ENCODE data around the gene TCF4.

TCF4 gene

GRCh38 chr18:55316486-55317184, 271.4 kb downstream of the TCF4 start:
- Histone ChIP-seq H3K36me3 (ENCODE audit: insufficient read depth, low read length) (no peaks in the 10 kb centered on the region), H3K9me3 (ENCODE audit: control insufficient read depth, insufficient read depth, low read length) (no peaks in the 10 kb centered on the region), H3K4me1 (ENCODE audit: insufficient read depth, low read length) (peaks cover 19% of the 10 kb centered on the region), H3K9ac (ENCODE audit: low read depth, low read length) (no peak overlapping the region)

GRCh38 chr18:55314615-55315237, 273.3 kb downstream of the TCF4 start:
- Histone ChIP-seq H3K9ac (ENCODE audit: low read depth, low read length) (no peak overlapping the region), H3K4me1 (ENCODE audit: insufficient read depth, low read length) (peaks cover 19% of the 10 kb centered on the region), H3K36me3 (ENCODE audit: insufficient read depth, low read length) (no peaks in the 10 kb centered on the region), H3K9me3 (ENCODE audit: control insufficient read depth, insufficient read depth, low read length) (no peaks in the 10 kb centered on the region)

GRCh38 chr18:55314031-55314430, 274.0 kb downstream of the TCF4 start:
- Histone ChIP-seq H3K36me3 (ENCODE audit: insufficient read depth, low read length) (no peaks in the 10 kb centered on the region), H3K4me1 (ENCODE audit: insufficient read depth, low read length) (peaks cover 18% of the 10 kb centered on the region), H3K9me3 (ENCODE audit: control insufficient read depth, insufficient read depth, low read length) (no peaks in the 10 kb centered on the region), H3K9ac (ENCODE audit: low read depth, low read length) (no peak overlapping the region)

GRCh38 chr18:55310863-55311262, 277.1 kb downstream of the TCF4 start:
- peaks cover 17% of the 10 kb centered on the region for H3K4me1 ChIP-seq (ENCODE audit: insufficient read depth, low read length)

GRCh38 chr18:55310044-55310676, 277.8 kb downstream of the TCF4 start:
- Histone ChIP-seq H3K9me3 (ENCODE audit: control insufficient read depth, insufficient read depth, low read length) (no peaks in the 10 kb centered on the region), H3K4me1 (ENCODE audit: insufficient read depth, low read length) (peaks cover 14% of the 10 kb centered on the region), H3K36me3 (ENCODE audit: insufficient read depth, low read length) (no peaks in the 10 kb centered on the region), H3K9ac (ENCODE audit: low read depth, low read length) (no peak overlapping the region)

More at GRCh38 chr18:55310863-55311262, 277.1 kb downstream of the TCF4 start:
- H3K9me3 ChIP-seq (ENCODE audit: control insufficient read depth, insufficient read depth, low read length) = no peaks in the 10 kb centered on the region
- H3K36me3 ChIP-seq (ENCODE audit: insufficient read depth, low read length) = no peaks in the 10 kb centered on the region
- no peak overlapping the region for H3K9ac ChIP-seq (ENCODE audit: low read depth, low read length)

- no peak overlapping the region for H3K9ac ChIP-seq (ENCODE audit: low read depth, low read length)
- no peaks in the 10 kb centered on the region for H3K36me3 ChIP-seq (ENCODE audit: insufficient read depth, low read length)
- no peaks in the 10 kb centered on the region for H3K9me3 ChIP-seq (ENCODE audit: control insufficient read depth, insufficient read depth, low read length)
- peaks cover 5% of the 10 kb centered on the region; the same call in 1 of the 2 replicates for H3K4me1 ChIP-seq (ENCODE audit: insufficient read depth, low read length)
Observed at GRCh38 chr18:55309249-55309648, 278.7 kb downstream of the TCF4 start.

GRCh38 chr18:55307505-55307904, 280.5 kb downstream of the TCF4 start:
- Histone ChIP-seq H3K4me1 (ENCODE audit: insufficient read depth, low read length) (peaks cover 7% of the 10 kb centered on the region), H3K36me3 (ENCODE audit: insufficient read depth, low read length) (no peaks in the 10 kb centered on the region)

GRCh38 chr18:55306359-55307024, 281.5 kb downstream of the TCF4 start:
- Histone ChIP-seq H3K4me1 (ENCODE audit: insufficient read depth, low read length) (peaks cover 17% of the 10 kb centered on the region), H3K9ac (ENCODE audit: low read depth, low read length) (no peak overlapping the region), H3K36me3 (ENCODE audit: insufficient read depth, low read length) (no peaks in the 10 kb centered on the region), H3K9me3 (ENCODE audit: control insufficient read depth, insufficient read depth, low read length) (no peaks in the 10 kb centered on the region)

More at GRCh38 chr18:55307505-55307904, 280.5 kb downstream of the TCF4 start:
- no peaks in the 10 kb centered on the region for H3K9me3 ChIP-seq (ENCODE audit: control insufficient read depth, insufficient read depth, low read length)
- no peak overlapping the region for H3K9ac ChIP-seq (ENCODE audit: low read depth, low read length)

GRCh38 chr18:55302167-55302833, 285.7 kb downstream of the TCF4 start:
- Histone ChIP-seq H3K9ac (ENCODE audit: low read depth, low read length) (no peak overlapping the region; the same call in 1 of the 2 replicates), H3K9me3 (ENCODE audit: control insufficient read depth, insufficient read depth, low read length) (no peaks in the 10 kb centered on the region), H3K4me1 (ENCODE audit: insufficient read depth, low read length) (peaks cover 44% of the 10 kb centered on the region), H3K36me3 (ENCODE audit: insufficient read depth, low read length) (no peaks in the 10 kb centered on the region)

GRCh38 chr18:55301824-55302166, 286.2 kb downstream of the TCF4 start:
- no peaks in the 10 kb centered on the region for H3K9me3 ChIP-seq (ENCODE audit: control insufficient read depth, insufficient read depth, low read length)
- H3K36me3 ChIP-seq (ENCODE audit: insufficient read depth, low read length) = no peaks in the 10 kb centered on the region
- no peak overlapping the region for H3K9ac ChIP-seq (ENCODE audit: low read depth, low read length)
- H3K4me1 ChIP-seq (ENCODE audit: insufficient read depth, low read length) = peaks cover 46% of the 10 kb centered on the region

GRCh38 chr18:55300936-55301531, 287.0 kb downstream of the TCF4 start:
- Histone ChIP-seq H3K9ac (ENCODE audit: low read depth, low read length) (no peak overlapping the region), H3K4me1 (ENCODE audit: insufficient read depth, low read length) (peaks cover 46% of the 10 kb centered on the region)

GRCh38 chr18:55300421-55300935, 287.5 kb downstream of the TCF4 start:
- Histone ChIP-seq H3K9ac (ENCODE audit: low read depth, low read length) (no peak overlapping the region), H3K36me3 (ENCODE audit: insufficient read depth, low read length) (no peaks in the 10 kb centered on the region), H3K4me1 (ENCODE audit: insufficient read depth, low read length) (peaks cover 46% of the 10 kb centered on the region), H3K9me3 (ENCODE audit: control insufficient read depth, insufficient read depth, low read length) (no peaks in the 10 kb centered on the region)

More at GRCh38 chr18:55300936-55301531, 287.0 kb downstream of the TCF4 start:
- H3K36me3 ChIP-seq (ENCODE audit: insufficient read depth, low read length) = no peaks in the 10 kb centered on the region
- no peaks in the 10 kb centered on the region for H3K9me3 ChIP-seq (ENCODE audit: control insufficient read depth, insufficient read depth, low read length)

- Histone ChIP-seq H3K9ac (ENCODE audit: low read depth, low read length) (no peak overlapping the region), H3K4me1 (ENCODE audit: insufficient read depth, low read length) (peaks cover 32% of the 10 kb centered on the region), H3K9me3 (ENCODE audit: control insufficient read depth, insufficient read depth, low read length) (no peaks in the 10 kb centered on the region), H3K36me3 (ENCODE audit: insufficient read depth, low read length) (no peaks in the 10 kb centered on the region)
Observed at GRCh38 chr18:55296778-55297177, 291.2 kb downstream of the TCF4 start.
